ENCODE measurements around the gene PTPRN2. TPM values are rescaled to one million over a fixed set of nuclear protein-coding genes. Genes with fewer than 3 reads are reported as not detected.

The PTPRN2 gene
- total and polyA plus RNA-seq, 2 donors (not counting 1 experiment from before 2014, with no cell fraction given): 0.54 to 1.2 TPM

DNA sequence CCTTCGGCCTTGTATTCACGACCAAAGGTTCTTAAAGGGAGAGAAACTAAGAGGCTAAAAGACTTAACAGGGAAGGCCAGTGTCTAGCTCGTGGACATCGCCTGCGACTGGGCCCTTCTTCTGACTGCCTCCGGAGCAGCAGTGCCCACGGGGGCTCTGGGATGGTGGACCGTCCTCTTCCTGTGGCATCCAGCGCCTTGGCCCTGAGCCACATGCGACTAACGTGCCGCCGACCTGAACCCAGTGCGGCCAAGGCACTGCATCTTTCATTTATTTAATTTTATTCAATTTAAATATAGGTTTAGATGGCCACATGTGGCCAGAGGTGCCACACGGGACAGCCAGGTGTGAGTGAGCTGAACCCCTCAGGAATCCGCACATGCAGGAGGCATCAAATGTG lies 451.7 kb downstream of the PTPRN2 start:
- no peak for TF ChIP-seq EZH2 (IDR thresholded peaks at IDR 0.05; ENCODE audit: low read length, missing control alignments)
- TF ChIP-seq, protein P1, sequence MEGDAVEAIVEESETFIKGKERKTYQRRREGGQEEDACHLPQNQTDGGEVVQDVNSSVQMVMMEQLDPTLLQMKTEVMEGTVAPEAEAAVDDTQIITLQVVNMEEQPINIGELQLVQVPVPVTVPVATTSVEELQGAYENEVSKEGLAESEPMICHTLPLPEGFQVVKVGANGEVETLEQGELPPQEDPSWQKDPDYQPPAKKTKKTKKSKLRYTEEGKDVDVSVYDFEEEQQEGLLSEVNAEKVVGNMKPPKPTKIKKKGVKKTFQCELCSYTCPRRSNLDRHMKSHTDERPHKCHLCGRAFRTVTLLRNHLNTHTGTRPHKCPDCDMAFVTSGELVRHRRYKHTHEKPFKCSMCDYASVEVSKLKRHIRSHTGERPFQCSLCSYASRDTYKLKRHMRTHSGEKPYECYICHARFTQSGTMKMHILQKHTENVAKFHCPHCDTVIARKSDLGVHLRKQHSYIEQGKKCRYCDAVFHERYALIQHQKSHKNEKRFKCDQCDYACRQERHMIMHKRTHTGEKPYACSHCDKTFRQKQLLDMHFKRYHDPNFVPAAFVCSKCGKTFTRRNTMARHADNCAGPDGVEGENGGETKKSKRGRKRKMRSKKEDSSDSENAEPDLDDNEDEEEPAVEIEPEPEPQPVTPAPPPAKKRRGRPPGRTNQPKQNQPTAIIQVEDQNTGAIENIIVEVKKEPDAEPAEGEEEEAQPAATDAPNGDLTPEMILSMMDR (conservative IDR thresholded peaks at IDR 0.05 in 1 of 2, IDR thresholded peaks at IDR 0.05 in 1 of 2; ENCODE audit: low read depth in 1 of 2, low read length in 2 of 2): no peak
- Histone ChIP-seq H3K27me3 (ENCODE audit: control insufficient read depth, insufficient read depth, low read length) (no peaks in the 10 kb centered on the region), H3K9ac (ENCODE audit: insufficient read depth, low read length) (no peak overlapping the region), H3K4me3 (replicated peaks in 1 of 4; ENCODE audit: control extremely low read depth in 1 of 4, insufficient read depth in 1 of 4, low read depth in 3 of 4, low read length in 4 of 4) (no peak overlapping the region), H3K36me3 (ENCODE audit: control insufficient read depth, insufficient read depth, low read length) (no peaks in the 10 kb centered on the region), H3K4me1 (ENCODE audit: control insufficient read depth, extremely low read depth, insufficient read depth, low read length) (no peaks in the 10 kb centered on the region), H2AFZ (ENCODE audit: low read length) (no peak overlapping the region), H3K27ac (ENCODE audit: insufficient read depth, low read length) (no peak overlapping the region), H4K20me1 (ENCODE audit: control insufficient read depth, extremely low read depth, insufficient read depth, low read length) (no peaks in the 10 kb centered on the region), H3K4me2 (ENCODE audit: extremely low read depth, insufficient read depth, low read length) (no peak overlapping the region), H3K79me2 (ENCODE audit: control insufficient read depth, insufficient read depth, low read length) (no peaks in the 10 kb centered on the region), H3K9me3 (ENCODE audit: control insufficient read depth, insufficient read depth, low read depth, low read length) (no peaks in the 10 kb centered on the region)
- DNase-seq (ENCODE audit: low read depth in 2 of 2): no peak

DNA sequence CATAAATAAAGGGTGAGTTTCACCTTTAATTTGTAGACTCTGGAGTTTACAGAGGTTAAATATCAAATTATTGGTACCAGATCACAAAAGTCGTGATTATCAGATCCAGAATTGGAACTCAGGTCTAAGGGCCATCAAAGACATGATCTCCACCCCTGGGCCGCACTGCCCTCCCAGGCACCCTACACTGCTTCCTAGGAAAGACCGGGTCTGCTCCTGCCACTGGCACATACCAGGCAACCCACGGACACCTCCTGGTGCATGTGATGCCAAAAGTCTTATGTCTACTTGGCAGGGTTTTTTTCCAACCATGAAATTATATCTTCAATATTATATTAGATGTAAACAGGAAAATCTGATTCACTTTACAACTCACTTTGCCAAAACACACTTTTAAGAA lies 452.8 kb downstream of the PTPRN2 start:
- Histone ChIP-seq H4K20me1 (ENCODE audit: control insufficient read depth, extremely low read depth, insufficient read depth, low read length) (no peaks in the 10 kb centered on the region), H3K9ac (ENCODE audit: insufficient read depth, low read length) (no peak overlapping the region), H3K4me1 (ENCODE audit: control insufficient read depth, extremely low read depth, insufficient read depth, low read length) (no peaks in the 10 kb centered on the region), H3K79me2 (ENCODE audit: control insufficient read depth, insufficient read depth, low read length) (no peaks in the 10 kb centered on the region), H3K4me3 (replicated peaks in 1 of 4; ENCODE audit: control extremely low read depth in 1 of 4, insufficient read depth in 1 of 4, low read depth in 3 of 4, low read length in 4 of 4) (no peak overlapping the region), H3K4me2 (ENCODE audit: extremely low read depth, insufficient read depth, low read length) (no peak overlapping the region), H2AFZ (ENCODE audit: low read length) (no peak overlapping the region), H3K36me3 (ENCODE audit: control insufficient read depth, insufficient read depth, low read length) (no peaks in the 10 kb centered on the region), H3K27ac (ENCODE audit: insufficient read depth, low read length) (no peak overlapping the region), H3K27me3 (ENCODE audit: control insufficient read depth, insufficient read depth, low read length) (no peaks in the 10 kb centered on the region), H3K9me3 (ENCODE audit: control insufficient read depth, insufficient read depth, low read depth, low read length) (peaks cover 2% of the 10 kb centered on the region)
- no peak for TF ChIP-seq EZH2 (IDR thresholded peaks at IDR 0.05; ENCODE audit: low read length, missing control alignments)
- TF ChIP-seq, protein P1 (conservative IDR thresholded peaks at IDR 0.05 in 1 of 2, IDR thresholded peaks at IDR 0.05 in 1 of 2; ENCODE audit: low read depth in 1 of 2, low read length in 2 of 2): no peak
- no peak for DNase-seq (ENCODE audit: low read depth in 2 of 2)

DNA sequence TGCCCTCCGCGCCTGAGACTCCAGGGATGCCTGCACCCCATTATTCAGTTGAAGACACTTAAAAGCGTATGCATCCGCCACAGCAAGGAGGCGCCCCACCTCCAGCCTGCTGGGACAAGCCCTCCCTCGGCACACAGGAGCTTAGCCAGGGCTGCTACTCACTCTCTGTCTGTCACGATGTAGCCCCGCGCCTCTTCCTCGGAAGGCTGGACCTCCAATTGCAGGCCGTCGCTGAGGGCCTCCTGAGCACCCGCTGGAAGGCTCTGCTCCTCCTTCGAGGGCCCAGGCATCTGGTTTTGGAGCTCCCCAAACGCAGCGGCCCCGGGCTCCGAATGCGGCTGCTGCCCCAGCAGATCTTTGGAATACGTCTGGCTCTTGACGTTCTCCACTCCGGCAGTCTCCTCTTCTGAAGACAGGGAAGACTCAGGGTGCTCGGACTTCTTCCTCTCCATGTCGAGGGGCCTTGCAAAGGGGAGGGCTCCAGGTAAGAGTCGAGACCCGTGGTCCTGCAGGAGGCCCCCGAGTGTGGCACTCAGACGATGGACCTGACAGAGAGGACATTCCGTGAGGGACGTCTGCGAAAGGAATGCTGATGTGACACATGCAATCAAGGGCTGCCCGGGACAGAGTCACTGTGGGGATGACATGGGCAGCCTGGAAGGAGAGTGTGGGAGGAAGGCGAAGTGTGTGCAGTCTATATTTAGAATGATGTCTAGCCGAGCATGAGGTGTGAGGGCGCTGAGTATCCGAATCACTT lies 453.9 kb downstream of the PTPRN2 start:
- Histone ChIP-seq H3K27me3 (ENCODE audit: control insufficient read depth, insufficient read depth, low read length) (no peaks in the 10 kb centered on the region), H3K9ac (ENCODE audit: insufficient read depth, low read length) (no peak overlapping the region), H3K4me3 (replicated peaks in 1 of 4; ENCODE audit: control extremely low read depth in 1 of 4, insufficient read depth in 1 of 4, low read depth in 3 of 4, low read length in 4 of 4) (no peak overlapping the region), H4K20me1 (ENCODE audit: control insufficient read depth, extremely low read depth, insufficient read depth, low read length) (no peaks in the 10 kb centered on the region), H3K36me3 (ENCODE audit: control insufficient read depth, insufficient read depth, low read length) (no peaks in the 10 kb centered on the region), H3K4me1 (ENCODE audit: control insufficient read depth, extremely low read depth, insufficient read depth, low read length) (no peaks in the 10 kb centered on the region), H3K4me2 (ENCODE audit: extremely low read depth, insufficient read depth, low read length) (no peak overlapping the region), H3K9me3 (ENCODE audit: control insufficient read depth, insufficient read depth, low read depth, low read length) (peaks cover 2% of the 10 kb centered on the region), H2AFZ (ENCODE audit: low read length) (no peak overlapping the region), H3K79me2 (ENCODE audit: control insufficient read depth, insufficient read depth, low read length) (no peaks in the 10 kb centered on the region), H3K27ac (ENCODE audit: insufficient read depth, low read length) (no peak overlapping the region)
- no peak for TF ChIP-seq EZH2 (IDR thresholded peaks at IDR 0.05; ENCODE audit: low read length, missing control alignments)
- no peak for DNase-seq (ENCODE audit: low read depth in 2 of 2)

Data from fibroblast of lung (primary cell).